HG03558 (cell line): ENCODE data around the gene NAALAD2.
"Not testable (repeated sequence)": the region's sequence is repeated elsewhere in the genome, so short reads cannot be mapped to it uniquely, and the experiment has no call there.

Experiments used
- ATAC-seq: cut with Tn5 transposase; IDR thresholded peaks from one replicate; pipeline ENCODE4 v1.9.1; 2021; ENCODE audit warnings: moderate number of reproducible peaks; ENCODE audit not compliant: unreplicated experiment; ENCODE audit errors: extremely low read depth

The NAALAD2 gene

DNA sequence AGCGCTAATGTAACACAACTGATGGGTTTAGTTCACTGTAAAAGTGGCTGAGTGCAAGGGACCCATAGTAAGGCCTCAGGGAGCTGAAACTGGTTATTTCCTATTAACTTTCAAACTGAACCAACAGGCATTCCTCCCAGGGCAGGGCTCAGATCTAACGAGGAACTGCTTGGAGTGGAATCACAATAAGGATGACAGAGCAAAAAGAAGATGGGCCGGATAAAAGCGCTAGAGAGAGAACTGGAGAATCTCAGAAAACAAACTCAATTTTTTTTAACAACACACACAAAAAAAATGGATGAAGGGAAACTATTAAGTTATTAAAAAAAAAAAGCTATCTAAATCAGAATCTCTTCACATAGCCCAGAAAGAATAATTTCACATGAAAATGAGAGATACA lies 102.5 kb downstream of the NAALAD2 start:
- no peak for ATAC-seq

- not testable (repeated sequence) for ATAC-seq
Observed at GRCh38 chr11:90239967-90240636, 105.6 kb downstream of the NAALAD2 start.

DNA sequence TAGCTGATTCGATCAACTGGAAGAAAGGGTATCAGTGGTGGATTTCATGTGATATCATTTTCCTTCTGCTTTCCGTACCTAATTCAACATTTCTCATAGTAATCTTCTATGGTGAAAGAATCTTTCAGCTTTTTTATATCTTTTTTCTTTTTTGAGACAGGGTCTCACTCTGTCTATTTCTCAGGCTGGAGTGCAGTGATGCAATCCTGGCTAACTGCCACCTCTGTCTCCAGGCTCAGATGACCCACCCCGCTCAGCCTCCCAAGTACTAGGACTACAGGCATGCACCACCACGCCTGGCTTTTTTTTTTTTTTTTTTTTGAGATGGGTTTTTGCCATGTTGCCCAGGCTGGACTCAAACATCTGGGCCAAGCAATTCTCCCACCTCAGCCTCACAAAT lies 107.0 kb downstream of the NAALAD2 start:
- no peak for ATAC-seq
